HepG2 (cell line): ENCODE measurements around the gene TRIM72. TPM values are rescaled to one million over a fixed set of nuclear protein-coding genes. Genes with fewer than 3 reads are reported as not detected.

Source experiments
- ATAC-seq: fragments of 200-7000 bp; cut with Tn5 transposase; 3 replicates; pipeline ENCODE4 v1.9.1; 2020; ENCODE audit warnings: mild to moderate bottlenecking, moderate library complexity
- BruUV-seq: library from RNA; stranded (reverse); fragments of 400-500 nt; replicated peaks from 2 replicates; lab custom pipeline; 2021; lab: Mats Ljungman, UMichigan
- CTCF ChIA-PET: fragments of 300-600 bp; formaldehyde crosslinking; extraction: SDS; loops from one replicate; lab custom pipeline; 2021; ENCODE audit warnings: low total read pairs, inconsistent platforms, low intra/inter-chr PET ratio; lab: Yijun Ruan, JAX
- POLR2A ChIA-PET: fragments of 350-600 bp; sonication (Branson Sonifier 250); formaldehyde crosslinking; loops from one replicate; lab custom pipeline; 2020; ENCODE audit warnings: antibody characterized with exemption, inconsistent platforms; lab: Yijun Ruan, JAX
- DNase-seq: peaks from one replicate; pipeline ENCODE4 v3.0.0-alpha.2; 2015; ENCODE audit warnings: low spot score
- FAIRE-seq: peaks from 3 replicates; lab custom pipeline; 2011; peaks lifted over from hg19 to GRCh38; lab: Jason Lieb, UNC
- H2AFZ ChIP-seq: one replicate; pipeline ENCODE4 v1.6.1; 2011; ENCODE audit warnings: low read length, inconsistent platforms
- H3K27ac ChIP-seq: fragments of 300-600 bp; 3 replicates; pipeline ENCODE4 v1.8.0; 2011; ENCODE audit warnings: mixed run types, mild to moderate bottlenecking, mixed read lengths, low read length, inconsistent platforms; ENCODE audit not compliant: insufficient read depth; ENCODE audit errors: extremely low read length
- H3K27me3 ChIP-seq, 2 experiments: fragments of 200-600 bp in 1 of 2; 2 replicates in 1 of 2; 3 replicates in 1 of 2; pipeline versions ENCODE4 v1.6.0 to v1.8.0; 2011; ENCODE audit warnings: low read length in 2 of 2, mild to moderate bottlenecking in 2 of 2, moderate library complexity in 2 of 2, inconsistent platforms in 1 of 2; ENCODE audit not compliant: insufficient read depth in 2 of 2, control insufficient read depth in 1 of 2
- H3K36me3 ChIP-seq, 2 experiments: fragments of 200-600 bp in 1 of 2; replicated peaks in 1 of 2; 2 replicates in 1 of 2; 3 replicates in 1 of 2; pipeline versions ENCODE4 v1.5.1 to v1.8.0; 2011; ENCODE audit warnings: low read length in 2 of 2, inconsistent platforms in 1 of 2; ENCODE audit not compliant: insufficient read depth in 2 of 2, control insufficient read depth in 1 of 2
- H3K4me1 ChIP-seq: 2 replicates; pipeline ENCODE4 v1.5.1; 2012; ENCODE audit warnings: low read length, inconsistent platforms; ENCODE audit not compliant: insufficient read depth
- H3K4me2 ChIP-seq: 2 replicates; pipeline ENCODE4 v1.6.0; 2011; ENCODE audit warnings: low read depth, low read length, inconsistent platforms
- H3K4me3 ChIP-seq, 3 experiments: fragments of 200-600 bp in 1 of 3; sonication (generic), shearing (Covaris generic) in 1 of 3; replicated peaks in 1 of 3; 2 replicates each; pipeline ENCODE4 v1.5.1; 2011 to 2016; ENCODE audit warnings: low read length in 3 of 3, inconsistent platforms in 2 of 3, low read depth in 2 of 3, mild to moderate bottlenecking in 2 of 3, control low read depth in 1 of 3, mixed read lengths in 1 of 3; ENCODE audit not compliant: insufficient read depth in 1 of 3
- H3K79me2 ChIP-seq: one replicate; pipeline ENCODE4 v1.6.1; 2011; ENCODE audit warnings: low read length, inconsistent platforms; ENCODE audit not compliant: insufficient read depth
- H3K9ac ChIP-seq: 2 replicates; pipeline ENCODE4 v1.6.0; 2011; ENCODE audit warnings: mild to moderate bottlenecking, low read depth, low read length, inconsistent platforms; ENCODE audit not compliant: insufficient read depth
- H3K9me3 ChIP-seq: 2 replicates; pipeline ENCODE4 v1.5.1; 2012; ENCODE audit warnings: mild to moderate bottlenecking, low read length
- H4K20me1 ChIP-seq: 2 replicates; pipeline ENCODE4 v1.6.0; 2011; ENCODE audit warnings: inconsistent platforms, mild to moderate bottlenecking, low read length, moderate library complexity; ENCODE audit not compliant: insufficient read depth
- CREBL2 ChIP-seq: sonication (generic); formaldehyde crosslinking; IDR thresholded peaks from 2 replicates; pipeline ENCODE4 v1.8.1; 2023; ENCODE audit warnings: missing genetic modification reagents, mild to moderate bottlenecking, borderline replicate concordance
- FOXP1 ChIP-seq, 2 experiments: fragments of 450-650 bp in 1 of 2; IDR thresholded peaks; 2 replicates each; pipeline ENCODE4 v1.6.1; 2017 to 2018; ENCODE audit warnings: antibody characterized with exemption in 1 of 2
- GABPA ChIP-seq, 2 experiments: IDR thresholded peaks; 2 replicates each; pipeline ENCODE4 v1.6.1; 2011 to 2016; ENCODE audit warnings: low read depth in 2 of 2, low read length in 1 of 2, missing biosample characterization in 1 of 2, missing genetic modification characterization in 1 of 2
- HNRNPK ChIP-seq: fragments of 200-400 bp; formaldehyde crosslinking; IDR thresholded peaks from 2 replicates; pipeline ENCODE4 v1.6.1; 2018; ENCODE audit warnings: low read length, low read depth, moderate library complexity, mild to moderate bottlenecking; ENCODE audit not compliant: poor library complexity, severe bottlenecking
- KLF11 ChIP-seq: IDR thresholded peaks from 2 replicates; pipeline ENCODE4 v1.6.1; 2016; ENCODE audit warnings: missing compliant biosample characterization
- RORA ChIP-seq: sonication (generic); formaldehyde crosslinking; IDR thresholded peaks from 2 replicates; pipeline ENCODE4 v1.5.0; 2020; ENCODE audit warnings: mild to moderate bottlenecking, missing genetic modification reagents, moderate library complexity
- SRSF4 ChIP-seq: fragments of 200-400 bp; formaldehyde crosslinking; IDR thresholded peaks from one replicate; pipeline ENCODE4 v1.6.1; 2018; ENCODE audit warnings: mild to moderate bottlenecking, low read depth, low read length, moderate library complexity; ENCODE audit not compliant: poor library complexity, severe bottlenecking
- STAT6 ChIP-seq: sonication (generic); formaldehyde crosslinking; IDR thresholded peaks from 2 replicates; pipeline ENCODE4 v1.4.0; 2020; ENCODE audit warnings: missing genetic modification reagents, mild to moderate bottlenecking, borderline replicate concordance
- ZBTB1 ChIP-seq: sonication (generic); formaldehyde crosslinking; IDR thresholded peaks from 2 replicates; pipeline ENCODE4 v1.4.0; 2020; ENCODE audit warnings: missing genetic modification reagents, borderline replicate concordance
- ZFP36 ChIP-seq: fragments of 150-350 bp; IDR thresholded peaks from 2 replicates; pipeline ENCODE4 v1.6.1; 2018; ENCODE audit warnings: borderline replicate concordance, low read length, low read depth; ENCODE audit not compliant: partially characterized antibody
- ZIK1 ChIP-seq: sonication (generic); formaldehyde crosslinking; IDR thresholded peaks from 2 replicates; pipeline ENCODE4 v1.5.0; 2020; ENCODE audit warnings: mild to moderate bottlenecking, low read depth, missing genetic modification reagents, borderline replicate concordance
- ZNF335 ChIP-seq: sonication (generic); formaldehyde crosslinking; IDR thresholded peaks from 2 replicates; pipeline ENCODE4 v1.4.0; 2020; ENCODE audit warnings: missing genetic modification reagents
- ZNF34 ChIP-seq: sonication (generic); formaldehyde crosslinking; IDR thresholded peaks from 2 replicates; pipeline ENCODE4 v1.4.0; 2020; ENCODE audit warnings: mild to moderate bottlenecking, missing genetic modification reagents, borderline replicate concordance
- ZNF570 ChIP-seq: sonication (generic); formaldehyde crosslinking; IDR thresholded peaks from 2 replicates; pipeline ENCODE4 v1.4.0; 2020; ENCODE audit warnings: mild to moderate bottlenecking, missing genetic modification reagents, borderline replicate concordance
- ZNF749 ChIP-seq: sonication (generic); formaldehyde crosslinking; IDR thresholded peaks from 2 replicates; pipeline ENCODE4 v1.8.0; 2022; ENCODE audit warnings: mild to moderate bottlenecking, missing genetic modification reagents, moderate library complexity, borderline replicate concordance
- ZUFSP ChIP-seq: sonication (generic); formaldehyde crosslinking; IDR thresholded peaks from 2 replicates; pipeline ENCODE4 v1.9.0; 2021; ENCODE audit warnings: missing genetic modification reagents, mild to moderate bottlenecking, borderline replicate concordance
- WGBS: methylation state at CpG from one replicate; pipeline ENCODE4 v1.1.6; 2017; ENCODE audit warnings: low lambda C conversion rate; 5-methylcytosine and 5-hydroxymethylcytosine counted together
- in situ Hi-C: cut with HindIII; loops from 2 replicates; pipeline ENCODE4 v1.10.0; 2017; ENCODE audit warnings: low pct_unique_long_range_greater_than_20kb; ENCODE audit not compliant: extremely low pct_ligation_motif_present
- intact Hi-C: fragments of 100-400 bp; cut with micrococcal nuclease; formaldehyde crosslinking; loops from one replicate; pipeline ENCODE4 v1.10.0; 2022; ENCODE audit not compliant: unreplicated experiment
- polyA plus RNA-seq, 8 experiments: library from polyadenylated mRNA; depleted of rRNA in 3 of 8; stranded (reverse) in 7 of 8; unstranded in 1 of 8; fragments of >200 nt; fragmentation: Illumina TruSeq in 4 of 8; extraction: Trizol in 4 of 8; gene quantifications; 2 replicates each; pipeline versions ENCODE4 v1.2.1 to v1.2.3, GENCODE V29; 2011 to 2016; ENCODE audit warnings: low read depth in 4 of 8, missing spikeins in 1 of 8, mixed read lengths in 1 of 8; ENCODE audit not compliant: insufficient read depth in 1 of 8
- total RNA-seq, 5 experiments: library from RNA; depleted of rRNA; stranded (reverse); fragments of >200 nt; fragmentation: Illumina TruSeq; extraction: Trizol; gene quantifications; 2 replicates each; pipeline ENCODE4 v1.2.3, GENCODE V29; 2016; ENCODE audit warnings: low read depth in 1 of 5

The TRIM72 gene
- total and polyA plus RNA-seq, 2 of the 13 experiments (the other 11 are each of a cell fraction or from before 2014, with no cell fraction given): not detected

- in situ Hi-C loops: no loop called here
- ATAC-seq (no peak), FAIRE-seq (no peak), DNase-seq (no peak)
- ChIA-PET CTCF (no interaction called here), POLR2A (no interaction called here)
- no peaks in the 10 kb centered on the region for H3K79me2 ChIP-seq
- peaks cover 0 to 26% of the 10 kb centered on the region in 2 experiments; a peak in 3 of 5 replicates for H3K27me3 ChIP-seq
- no TSS peak for BruUV-seq
- H3K4me1 ChIP-seq: no peaks in the 10 kb centered on the region
- no peak overlapping the region for H2AFZ ChIP-seq
- H3K9me3 ChIP-seq: no peaks in the 10 kb centered on the region
- TF ChIP-seq FOXP1 (IDR thresholded peaks at IDR 0.05): no peak
- TF ChIP-seq FOXP1 (CRISPR knock-in tag; IDR thresholded peaks at IDR 0.05): no peak
- TF ChIP-seq SRSF4: no peak
- no peak for TF ChIP-seq ZNF335 (CRISPR knock-in tag)
- no peak for TF ChIP-seq ZNF749
- no peak for TF ChIP-seq RORA (CRISPR knock-in tag)
- TF ChIP-seq ZIK1 (CRISPR knock-in tag): no peak
- no peak for TF ChIP-seq ZNF34 (CRISPR knock-in tag)
- no peak for TF ChIP-seq HNRNPK
- TF ChIP-seq STAT6: no peak
- TF ChIP-seq KLF11 (CRISPR knock-in tag): no peak
- no peak for TF ChIP-seq ZBTB1
- TF ChIP-seq ZUFSP: no peak
- no peak for TF ChIP-seq CREBL2 (CRISPR knock-in tag)
- no peak for TF ChIP-seq ZFP36
- TF ChIP-seq ZNF570 (CRISPR knock-in tag): no peak
- TF ChIP-seq GABPA (IDR thresholded peaks at IDR 0.05; ENCODE audit: low read depth, low read length): no peak
- no peak for TF ChIP-seq GABPA (CRISPR knock-in tag; IDR thresholded peaks at IDR 0.05; ENCODE audit: low read depth)
- H3K4me3 ChIP-seq: no peak overlapping the region
- WGBS: 42% methylated on average over 8 of the region's 8 CpGs
- intact Hi-C loops: no loop called here
- H3K27ac ChIP-seq: no peak overlapping the region
- no peak overlapping the region for H3K9ac ChIP-seq
- no peak overlapping the region for H3K4me2 ChIP-seq
- H3K36me3 ChIP-seq: no peaks in the 10 kb centered on the region
- H4K20me1 ChIP-seq: no peaks in the 10 kb centered on the region
Measured at GRCh38 chr16:31267332-31268032, 53.6 kb downstream of the TRIM72 start.
